OCI-LY3 (cell line): ENCODE data around the gene HERPUD1.

ENCODE experiments used
- EZH2phosphoT487 ChIP-seq: fragments of 200-600 bp; shearing (Covaris generic); IDR thresholded peaks from 2 replicates; pipeline ENCODE4 v1.6.1; 2018; ENCODE audit warnings: antibody characterized with exemption, mixed run types, low read depth
- TF ChIP-seq, protein P1 (sequence below): fragments of 200-600, 300-600 bp; sonication (generic); IDR thresholded peaks from 2 replicates; pipeline ENCODE4 v1.5.1; 2014; ENCODE audit warnings: antibody characterized with exemption, low read length, low read depth

DNA sequence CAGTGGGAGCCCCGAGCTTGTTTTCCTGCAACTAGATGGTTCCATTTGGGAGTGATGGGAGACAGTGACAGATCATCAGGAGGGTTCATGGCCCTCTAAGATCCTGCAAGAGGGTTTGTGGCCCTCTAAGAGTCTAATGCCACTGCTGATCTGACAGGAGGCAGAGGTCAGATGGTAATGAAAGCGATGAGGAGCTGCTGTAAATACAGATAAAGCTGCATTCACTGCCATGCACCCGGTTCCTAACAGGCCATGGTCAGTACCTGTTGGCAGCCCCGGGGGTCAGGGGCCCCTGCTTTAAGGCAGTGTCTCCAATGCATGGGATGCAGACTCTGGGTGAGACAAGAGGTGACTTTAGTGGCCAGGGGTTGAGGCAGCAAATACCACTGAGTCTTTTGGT, 36.1 kb upstream of the HERPUD1 start:
- TF ChIP-seq, protein P1, sequence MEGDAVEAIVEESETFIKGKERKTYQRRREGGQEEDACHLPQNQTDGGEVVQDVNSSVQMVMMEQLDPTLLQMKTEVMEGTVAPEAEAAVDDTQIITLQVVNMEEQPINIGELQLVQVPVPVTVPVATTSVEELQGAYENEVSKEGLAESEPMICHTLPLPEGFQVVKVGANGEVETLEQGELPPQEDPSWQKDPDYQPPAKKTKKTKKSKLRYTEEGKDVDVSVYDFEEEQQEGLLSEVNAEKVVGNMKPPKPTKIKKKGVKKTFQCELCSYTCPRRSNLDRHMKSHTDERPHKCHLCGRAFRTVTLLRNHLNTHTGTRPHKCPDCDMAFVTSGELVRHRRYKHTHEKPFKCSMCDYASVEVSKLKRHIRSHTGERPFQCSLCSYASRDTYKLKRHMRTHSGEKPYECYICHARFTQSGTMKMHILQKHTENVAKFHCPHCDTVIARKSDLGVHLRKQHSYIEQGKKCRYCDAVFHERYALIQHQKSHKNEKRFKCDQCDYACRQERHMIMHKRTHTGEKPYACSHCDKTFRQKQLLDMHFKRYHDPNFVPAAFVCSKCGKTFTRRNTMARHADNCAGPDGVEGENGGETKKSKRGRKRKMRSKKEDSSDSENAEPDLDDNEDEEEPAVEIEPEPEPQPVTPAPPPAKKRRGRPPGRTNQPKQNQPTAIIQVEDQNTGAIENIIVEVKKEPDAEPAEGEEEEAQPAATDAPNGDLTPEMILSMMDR = no peak
- no peak for TF ChIP-seq EZH2phosphoT487
